ENCODE data around the gene SSR4.

DNA sequence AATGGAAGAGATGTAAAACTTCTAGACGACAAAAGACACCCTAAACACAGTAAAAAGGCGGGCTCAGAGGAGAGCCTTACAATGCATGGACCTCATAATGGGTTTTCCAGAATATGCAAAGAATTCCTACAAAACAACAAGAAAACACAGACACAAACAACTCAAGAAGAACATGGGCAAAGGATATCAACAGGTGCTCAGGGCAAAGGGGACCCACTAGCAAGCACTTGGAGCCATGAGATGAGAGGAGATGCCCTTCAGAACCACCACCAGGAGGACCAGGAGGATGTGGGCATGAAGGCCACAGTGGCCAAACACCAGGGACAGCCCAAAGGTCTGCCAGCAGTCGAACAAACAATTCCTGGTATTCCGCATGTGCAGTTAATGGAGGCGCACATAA, 18.7 kb downstream of the SSR4 start:
- TF ChIP-seq, protein P1, sequence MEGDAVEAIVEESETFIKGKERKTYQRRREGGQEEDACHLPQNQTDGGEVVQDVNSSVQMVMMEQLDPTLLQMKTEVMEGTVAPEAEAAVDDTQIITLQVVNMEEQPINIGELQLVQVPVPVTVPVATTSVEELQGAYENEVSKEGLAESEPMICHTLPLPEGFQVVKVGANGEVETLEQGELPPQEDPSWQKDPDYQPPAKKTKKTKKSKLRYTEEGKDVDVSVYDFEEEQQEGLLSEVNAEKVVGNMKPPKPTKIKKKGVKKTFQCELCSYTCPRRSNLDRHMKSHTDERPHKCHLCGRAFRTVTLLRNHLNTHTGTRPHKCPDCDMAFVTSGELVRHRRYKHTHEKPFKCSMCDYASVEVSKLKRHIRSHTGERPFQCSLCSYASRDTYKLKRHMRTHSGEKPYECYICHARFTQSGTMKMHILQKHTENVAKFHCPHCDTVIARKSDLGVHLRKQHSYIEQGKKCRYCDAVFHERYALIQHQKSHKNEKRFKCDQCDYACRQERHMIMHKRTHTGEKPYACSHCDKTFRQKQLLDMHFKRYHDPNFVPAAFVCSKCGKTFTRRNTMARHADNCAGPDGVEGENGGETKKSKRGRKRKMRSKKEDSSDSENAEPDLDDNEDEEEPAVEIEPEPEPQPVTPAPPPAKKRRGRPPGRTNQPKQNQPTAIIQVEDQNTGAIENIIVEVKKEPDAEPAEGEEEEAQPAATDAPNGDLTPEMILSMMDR (IDR thresholded peaks at IDR 0.05; ENCODE audit: poor library complexity) = no peak
- TF ChIP-seq EZH2 (IDR thresholded peaks at IDR 0.05; ENCODE audit: borderline replicate concordance) = no peak
- no peak for TF ChIP-seq EZH2phosphoT487 (IDR thresholded peaks at IDR 0.05; ENCODE audit: low read depth, severe bottlenecking, unreplicated experiment)

Data from hepatocyte (in vitro differentiated cells).